GM19395 (cell line): ENCODE data around the gene MAP4.

Experiments
- ATAC-seq: cut with Tn5 transposase; IDR thresholded peaks from one replicate; pipeline ENCODE4 v1.9.1; 2021; ENCODE audit warnings: mild to moderate bottlenecking, moderate library complexity; ENCODE audit not compliant: unreplicated experiment

Gene MAP4

GRCh38 chr3:47974974-47975470 lies 41.2 kb downstream of the MAP4 start:
- ATAC-seq = no peak

DNA sequence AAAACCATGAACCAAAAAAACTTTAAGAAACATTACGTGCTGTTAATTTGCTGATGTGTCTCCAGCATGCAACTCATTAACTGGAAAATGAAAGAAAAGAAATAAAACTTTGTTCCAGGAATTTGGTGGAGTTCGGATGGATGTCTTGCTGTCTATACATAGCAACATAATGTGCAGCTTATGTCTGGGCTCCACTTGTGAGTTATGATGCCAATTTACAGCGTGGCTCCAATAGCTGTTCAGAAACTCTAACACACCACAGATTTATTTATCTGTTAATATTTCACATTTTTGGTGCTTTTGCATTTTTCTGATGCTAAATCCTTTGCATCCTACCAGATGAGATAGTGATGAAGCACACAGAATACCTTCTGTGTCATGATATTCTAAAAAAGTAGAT lies 45.1 kb downstream of the MAP4 start:
- ATAC-seq = no peak

DNA sequence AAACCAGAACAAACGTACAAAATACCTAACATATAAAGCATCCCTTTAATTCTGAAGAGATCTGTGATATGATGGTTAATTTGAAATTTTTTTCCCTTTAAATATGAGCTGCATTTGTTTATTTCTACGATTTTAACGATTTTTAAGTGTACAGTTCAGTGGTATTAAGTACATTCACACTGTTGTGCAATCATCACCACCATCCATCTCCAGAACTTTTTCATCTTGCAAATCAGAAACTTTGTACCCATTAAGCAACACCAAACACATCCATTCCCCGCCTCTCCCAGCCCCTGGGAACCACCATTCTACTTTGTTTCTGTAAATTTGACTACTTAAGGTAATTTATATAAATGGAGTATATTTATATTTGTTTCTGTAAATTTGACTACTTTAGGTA lies 51.5 kb downstream of the MAP4 start:
- no peak for ATAC-seq

DNA sequence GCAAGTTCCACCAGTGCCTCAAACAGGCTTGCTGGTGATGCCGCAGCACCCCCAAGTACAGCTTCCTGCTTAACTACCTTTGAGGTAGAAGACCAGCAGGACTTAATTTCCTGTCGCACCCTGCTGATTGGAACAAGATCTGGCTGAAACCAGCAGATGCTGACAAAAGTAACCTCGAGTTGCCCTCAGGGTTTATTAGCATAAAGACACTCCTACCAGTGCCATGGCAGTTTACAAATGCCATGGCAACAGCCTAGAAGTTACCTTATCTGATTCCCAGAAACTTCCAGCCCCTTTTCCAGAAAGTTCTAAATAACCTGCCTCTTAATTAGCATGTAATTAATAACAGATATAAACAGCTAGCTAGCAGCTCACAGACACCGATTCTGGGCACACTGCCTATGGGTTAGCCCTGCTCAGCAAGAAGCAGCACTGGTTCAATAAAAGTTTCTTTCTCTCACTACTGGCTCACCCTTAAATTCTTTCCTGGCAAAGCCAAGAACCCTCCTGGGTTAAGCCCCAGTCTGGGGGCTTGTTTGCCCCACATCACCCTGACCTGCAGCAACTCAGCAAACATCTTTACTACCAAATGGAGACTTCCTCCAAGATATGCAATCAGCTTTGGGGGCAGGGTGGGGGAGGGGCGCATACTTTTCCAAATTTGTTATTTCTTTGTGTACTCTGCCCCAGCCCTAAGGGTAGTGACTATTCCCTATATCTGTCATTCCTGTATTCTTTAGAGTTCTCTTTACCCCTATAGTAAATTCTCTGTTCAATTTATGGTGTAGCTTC lies 54.2 kb downstream of the MAP4 start:
- ATAC-seq = no peak

- ATAC-seq = no peak
Observed at GRCh38 chr3:47961036-47961435, 55.2 kb downstream of the MAP4 start.

DNA sequence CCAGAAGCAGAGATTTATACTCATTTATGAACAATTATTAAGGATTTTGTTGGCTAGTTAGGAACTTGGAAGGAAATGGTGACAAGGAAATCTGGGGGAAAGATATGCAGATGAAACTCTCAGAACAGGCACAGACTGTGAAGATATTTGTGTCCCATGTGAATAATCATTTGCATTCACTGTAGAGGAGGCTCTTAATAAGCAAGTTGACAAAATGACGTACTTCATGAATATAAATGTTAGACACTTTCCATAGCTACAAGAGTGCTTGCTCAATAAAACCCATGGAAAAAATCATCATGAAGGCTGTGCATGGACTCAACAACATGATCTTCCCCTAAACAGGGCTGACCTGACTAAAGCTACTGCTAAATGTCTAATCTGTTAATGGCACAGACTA lies 59.7 kb downstream of the MAP4 start:
- ATAC-seq = no peak

- ATAC-seq = no peak
Observed at GRCh38 chr3:47954567-47954966, 61.6 kb downstream of the MAP4 start.

DNA sequence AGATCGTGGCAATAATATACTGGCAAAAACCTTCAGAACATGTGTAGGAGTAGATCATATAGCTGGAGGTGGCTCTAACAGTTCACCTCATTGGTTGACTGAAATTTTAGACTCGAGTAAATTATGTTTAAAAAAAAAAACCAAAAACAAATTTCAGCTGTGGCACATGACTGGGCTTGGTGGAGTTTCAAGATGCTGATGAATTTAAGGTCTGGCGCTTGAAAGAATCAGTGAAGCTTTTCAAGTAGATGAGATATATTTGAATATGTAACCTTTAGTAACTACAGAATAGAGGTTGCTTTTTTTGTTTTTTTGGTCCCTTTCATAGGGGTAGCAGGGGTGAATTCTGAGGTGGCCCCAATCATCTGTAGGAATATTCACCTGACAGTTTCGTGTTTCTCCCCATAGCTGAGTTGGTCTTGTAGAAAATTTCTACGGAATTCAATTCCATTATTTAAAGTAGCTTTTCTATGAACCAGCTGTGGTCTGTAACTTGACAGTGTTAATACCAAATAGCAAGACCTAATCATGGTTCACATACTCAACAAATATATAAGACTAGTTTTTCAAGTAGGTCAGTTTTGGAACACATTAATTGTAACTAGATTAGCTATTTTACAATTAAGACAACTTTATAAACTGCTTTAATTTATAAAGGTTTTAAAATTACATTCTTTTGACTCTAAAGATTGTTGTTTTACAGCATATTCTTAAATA lies 65.6 kb downstream of the MAP4 start:
- no peak for ATAC-seq

- no peak for ATAC-seq
Observed at GRCh38 chr3:47949979-47950378, 66.2 kb downstream of the MAP4 start.

GRCh38 chr3:47940232-47940631 lies 76.0 kb downstream of the MAP4 start:
- no peak for ATAC-seq

- no peak for ATAC-seq
Observed at GRCh38 chr3:47932421-47932820, 83.8 kb downstream of the MAP4 start.

GRCh38 chr3:47930979-47931378 lies 85.2 kb downstream of the MAP4 start:
- ATAC-seq = no peak

- no peak for ATAC-seq
Observed at GRCh38 chr3:47916696-47917095, 99.5 kb downstream of the MAP4 start.

DNA sequence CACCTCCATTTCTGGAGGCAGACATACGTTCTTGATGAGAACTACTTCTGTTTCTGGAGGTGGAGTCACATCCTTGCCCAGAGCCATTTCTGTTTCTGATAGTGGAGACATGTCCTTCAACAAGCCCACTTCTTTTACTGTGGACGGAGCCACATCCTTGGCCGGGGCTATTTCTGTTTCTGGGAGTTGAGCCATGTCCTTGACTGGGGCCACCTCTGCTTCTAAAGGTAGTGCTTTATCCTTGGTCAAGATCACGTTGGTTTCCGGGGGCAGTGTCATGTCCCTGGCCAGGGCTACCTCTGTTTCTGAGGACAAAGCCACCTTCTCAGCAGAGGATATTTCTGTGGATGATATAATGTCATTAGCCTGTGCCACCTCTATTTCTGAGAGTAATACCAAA lies 100.0 kb downstream of the MAP4 start:
- ATAC-seq = no peak

DNA sequence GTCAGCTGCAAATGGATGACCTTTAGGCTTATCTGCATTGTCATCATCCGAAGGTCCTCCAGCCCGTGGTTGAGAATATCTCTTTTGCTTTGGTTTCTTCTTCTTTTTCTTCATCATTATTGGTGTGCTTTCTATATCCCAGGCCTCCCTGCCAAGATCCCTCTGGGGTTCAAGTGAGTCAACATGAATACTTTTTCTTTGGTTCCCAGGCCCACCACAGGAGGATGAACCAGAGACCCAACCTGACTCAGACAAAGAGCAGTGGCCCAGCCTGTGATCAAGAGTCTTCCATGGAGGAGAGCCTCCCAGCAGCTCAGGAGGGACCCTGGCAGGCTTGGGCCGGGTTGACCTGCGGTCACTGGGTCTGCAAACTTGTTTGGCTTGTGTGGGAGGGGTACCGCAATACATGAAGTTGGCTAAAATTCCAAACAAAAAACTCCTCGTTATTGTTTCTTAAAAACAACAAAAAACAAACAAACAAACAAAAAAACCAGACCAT lies 104.2 kb downstream of the MAP4 start:
- no peak for ATAC-seq

DNA sequence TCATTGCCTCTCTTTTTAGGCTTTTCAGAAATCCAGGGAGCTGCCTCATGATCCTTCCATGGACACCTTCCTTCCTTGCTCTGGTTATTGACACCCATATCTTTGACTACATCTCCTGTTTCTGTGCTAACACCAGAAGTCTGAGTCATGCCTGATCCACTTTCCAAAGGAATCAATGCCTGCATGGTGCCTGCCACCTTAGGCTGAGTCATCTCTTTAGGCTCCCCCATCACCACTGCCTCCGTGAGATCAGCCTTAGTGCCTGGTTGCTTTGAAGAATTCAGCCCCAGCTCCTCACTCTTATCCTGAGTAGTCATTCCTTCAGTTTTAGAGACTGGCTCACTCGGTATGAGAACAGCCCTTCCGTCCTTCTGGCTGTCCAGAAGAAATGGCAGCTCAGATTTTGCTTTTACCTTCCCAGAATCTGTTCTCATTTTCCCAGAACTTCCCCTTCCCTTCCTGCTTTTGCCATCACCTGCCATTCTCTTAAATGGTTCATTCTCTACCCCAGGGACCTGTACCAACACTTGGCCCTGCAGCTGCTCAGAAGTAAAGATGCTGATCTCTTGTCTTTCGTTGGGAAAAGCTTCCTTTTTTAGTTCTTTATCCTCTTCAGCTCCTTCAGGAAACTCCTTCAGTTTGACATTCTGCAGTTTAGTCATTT lies 105.3 kb downstream of the MAP4 start:
- no peak for ATAC-seq

GRCh38 chr3:47910233-47910632 lies 106.0 kb downstream of the MAP4 start:
- ATAC-seq = no peak

DNA sequence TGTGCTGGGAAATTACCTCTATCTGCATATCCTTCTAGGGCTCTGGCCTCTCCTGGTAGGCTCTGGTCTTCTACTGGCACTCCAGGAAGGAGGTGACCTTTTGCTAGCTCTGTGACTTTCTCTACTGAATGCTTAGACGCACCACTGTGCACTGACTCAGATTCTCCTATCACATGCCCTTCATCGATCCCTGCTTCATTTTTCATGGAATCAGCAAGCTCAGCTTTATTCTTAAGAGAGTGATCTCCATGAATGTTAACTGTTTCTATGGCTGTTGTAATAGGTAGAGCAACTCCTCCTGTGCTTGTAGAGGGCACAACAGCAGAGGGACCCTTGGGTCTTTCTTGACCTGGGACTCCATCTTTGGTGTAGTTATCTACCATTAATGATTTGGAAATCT lies 106.6 kb downstream of the MAP4 start:
- no peak for ATAC-seq

DNA sequence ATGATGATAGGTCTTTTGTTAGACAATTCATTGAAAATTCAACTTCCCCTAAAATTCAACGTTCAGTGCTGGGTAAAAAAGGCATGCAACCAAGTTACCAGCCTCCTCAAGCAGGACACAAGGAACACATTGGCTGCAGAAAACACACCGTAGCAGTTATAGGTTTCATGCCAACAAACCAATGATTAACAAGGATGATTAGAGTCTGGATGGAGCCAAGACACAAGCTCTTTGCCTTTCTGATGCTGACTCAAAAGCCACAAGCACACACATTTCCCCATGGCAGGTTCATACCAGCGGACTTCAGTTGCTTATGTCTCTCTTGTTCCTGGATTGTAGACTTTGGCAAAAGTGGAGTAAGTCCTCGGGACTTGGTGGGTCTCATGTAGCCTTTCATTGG lies 107.5 kb downstream of the MAP4 start:
- ATAC-seq = no peak

DNA sequence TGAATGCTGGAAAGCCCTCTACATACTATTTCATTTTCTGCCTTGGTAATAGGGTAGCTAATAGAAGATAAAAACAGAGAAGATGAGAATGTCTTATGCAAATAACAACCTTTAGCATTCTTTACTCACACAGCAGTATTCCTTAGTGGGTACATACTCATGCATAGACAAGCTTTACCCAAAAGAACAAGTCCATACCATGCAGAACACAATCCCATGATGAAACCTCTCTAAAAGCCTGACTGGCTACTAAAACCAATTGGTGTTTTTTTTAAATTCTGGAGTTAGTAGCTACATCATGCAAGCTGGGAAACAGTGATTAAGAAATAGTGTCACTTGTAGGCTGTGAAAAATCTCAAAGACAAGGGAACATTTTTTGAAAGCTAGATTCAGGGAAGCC lies 108.4 kb downstream of the MAP4 start:
- no peak for ATAC-seq

DNA sequence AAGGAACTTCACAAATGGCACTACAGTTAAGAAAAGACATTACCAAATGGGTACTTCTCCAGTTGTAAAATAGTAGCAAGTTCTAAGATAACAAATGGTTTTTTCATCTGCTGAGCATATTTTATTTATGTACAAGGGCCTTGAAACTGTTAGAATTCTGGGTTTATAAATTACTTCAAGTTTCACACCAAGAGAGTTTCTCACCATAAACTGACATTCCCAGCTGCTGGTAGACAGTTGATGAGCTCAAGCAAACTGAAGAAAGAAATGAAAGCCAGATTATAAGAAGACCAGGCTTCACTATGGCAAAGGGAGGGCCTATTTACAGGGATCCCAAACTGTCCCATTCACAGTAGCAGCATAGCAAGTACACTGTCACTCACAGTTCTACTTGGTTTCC lies 113.5 kb downstream of the MAP4 start:
- ATAC-seq = no peak
